GM18907 (cell line): ENCODE results near the gene ADORA2A.

Experiments
- ATAC-seq: cut with Tn5 transposase; IDR thresholded peaks from one replicate; pipeline ENCODE4 v1.9.1; 2021; ENCODE audit warnings: mild to moderate bottlenecking, moderate library complexity; ENCODE audit not compliant: unreplicated experiment

The ADORA2A gene

GRCh38 chr22:24417200-24417599, 10.2 kb upstream of the ADORA2A start:
- ATAC-seq = no peak

- ATAC-seq = no peak
Measured at GRCh38 chr22:24417901-24418641, 9.3 kb upstream of the ADORA2A start.

GRCh38 chr22:24418786-24419474, 8.5 kb upstream of the ADORA2A start:
- no peak for ATAC-seq

- no peak for ATAC-seq
Measured at GRCh38 chr22:24419475-24419850, 7.9 kb upstream of the ADORA2A start.

GRCh38 chr22:24420072-24420976, 7.1 kb upstream of the ADORA2A start:
- ATAC-seq = no peak

GRCh38 chr22:24420977-24421343, 6.4 kb upstream of the ADORA2A start:
- no peak for ATAC-seq

- ATAC-seq = no peak
Measured at GRCh38 chr22:24421428-24421931, 5.9 kb upstream of the ADORA2A start.

GRCh38 chr22:24422102-24422665, 5.2 kb upstream of the ADORA2A start:
- no peak for ATAC-seq

- ATAC-seq = no peak
Measured at GRCh38 chr22:24423519-24424000, 3.8 kb upstream of the ADORA2A start.

GRCh38 chr22:24424001-24424900, 3.1 kb upstream of the ADORA2A start:
- ATAC-seq = no peak

GRCh38 chr22:24424901-24425775, 2.3 kb upstream of the ADORA2A start:
- ATAC-seq = no peak

GRCh38 chr22:24426436-24426835, 963 bp upstream of the ADORA2A start:
- no peak for ATAC-seq

GRCh38 chr22:24426851-24427499, 424 bp upstream of the ADORA2A start:
- ATAC-seq = no peak

GRCh38 chr22:24428751-24429410, 1.5 kb downstream of the ADORA2A start:
- no peak for ATAC-seq

- ATAC-seq = no peak
Measured at GRCh38 chr22:24429411-24430365, 2.3 kb downstream of the ADORA2A start.

GRCh38 chr22:24430431-24431308, 3.3 kb downstream of the ADORA2A start:
- no peak for ATAC-seq
